ENCODE data around the gene SATB1.

Gene SATB1

GRCh38 chr3:18386274-18386890, 38.8 kb downstream of the SATB1 start:
- TF ChIP-seq JUND (IDR thresholded peaks at IDR 0.05; ENCODE audit: low read depth) = no peak
- no peak for DNase-seq (ENCODE audit: low read depth in 1 of 2, low spot score in 1 of 2)
- in situ Hi-C loops (cut with HindIII; ENCODE audit: low pct_unique_long_range_greater_than_20kb, low sequenced_read_pairs) = no loop called here

- TF ChIP-seq JUND (IDR thresholded peaks at IDR 0.05; ENCODE audit: low read depth) = no peak
- in situ Hi-C loops (cut with HindIII; ENCODE audit: low pct_unique_long_range_greater_than_20kb, low sequenced_read_pairs) = no loop called here
- DNase-seq (ENCODE audit: low read depth in 1 of 2, low spot score in 1 of 2) = no peak
Observed at GRCh38 chr3:18385706-18386105, 39.4 kb downstream of the SATB1 start.

- no peak for TF ChIP-seq JUND (IDR thresholded peaks at IDR 0.05; ENCODE audit: low read depth)
Observed at GRCh38 chr3:18382760-18383369, 42.3 kb downstream of the SATB1 start.

GRCh38 chr3:18379647-18380046, 45.5 kb downstream of the SATB1 start:
- TF ChIP-seq JUND (IDR thresholded peaks at IDR 0.05; ENCODE audit: low read depth) = no peak
- DNase-seq (ENCODE audit: low read depth in 1 of 2, low spot score in 1 of 2) = no peak
- in situ Hi-C loops (cut with HindIII; ENCODE audit: low pct_unique_long_range_greater_than_20kb, low sequenced_read_pairs) = no loop called here

More at GRCh38 chr3:18382760-18383369, 42.3 kb downstream of the SATB1 start:
- no peak for DNase-seq (ENCODE audit: low read depth in 1 of 2, low spot score in 1 of 2)
- in situ Hi-C loops (cut with HindIII; ENCODE audit: low pct_unique_long_range_greater_than_20kb, low sequenced_read_pairs) = no loop called here

- no peak for DNase-seq (ENCODE audit: low read depth in 1 of 2, low spot score in 1 of 2)
- in situ Hi-C loops (cut with HindIII; ENCODE audit: low pct_unique_long_range_greater_than_20kb, low sequenced_read_pairs) = no loop called here
- no peak for TF ChIP-seq JUND (IDR thresholded peaks at IDR 0.05; ENCODE audit: low read depth)
Observed at GRCh38 chr3:18378218-18378617, 46.9 kb downstream of the SATB1 start.

GRCh38 chr3:18376682-18377081, 48.5 kb downstream of the SATB1 start:
- TF ChIP-seq JUND (IDR thresholded peaks at IDR 0.05; ENCODE audit: low read depth) = no peak
- no peak for DNase-seq (ENCODE audit: low read depth in 1 of 2, low spot score in 1 of 2)
- in situ Hi-C loops (cut with HindIII; ENCODE audit: low pct_unique_long_range_greater_than_20kb, low sequenced_read_pairs) = no loop called here

- in situ Hi-C loops (cut with HindIII; ENCODE audit: low pct_unique_long_range_greater_than_20kb, low sequenced_read_pairs) = no loop called here
- no peak for DNase-seq (ENCODE audit: low read depth in 1 of 2, low spot score in 1 of 2)
Observed at GRCh38 chr3:18372786-18373405, 52.2 kb downstream of the SATB1 start.

GRCh38 chr3:18370672-18371071, 54.5 kb downstream of the SATB1 start:
- in situ Hi-C loops (cut with HindIII; ENCODE audit: low pct_unique_long_range_greater_than_20kb, low sequenced_read_pairs) = no loop called here
- TF ChIP-seq JUND (IDR thresholded peaks at IDR 0.05; ENCODE audit: low read depth) = no peak
- DNase-seq (ENCODE audit: low read depth in 1 of 2, low spot score in 1 of 2) = no peak

More at GRCh38 chr3:18372786-18373405, 52.2 kb downstream of the SATB1 start:
- no peak for TF ChIP-seq JUND (IDR thresholded peaks at IDR 0.05; ENCODE audit: low read depth)

- in situ Hi-C loops (cut with HindIII; ENCODE audit: low pct_unique_long_range_greater_than_20kb, low sequenced_read_pairs) = no loop called here
- no peak for TF ChIP-seq JUND (IDR thresholded peaks at IDR 0.05; ENCODE audit: low read depth)
- DNase-seq (ENCODE audit: low read depth in 1 of 2, low spot score in 1 of 2) = no peak
Observed at GRCh38 chr3:18369551-18370185, 55.5 kb downstream of the SATB1 start.

GRCh38 chr3:18366258-18366657, 58.9 kb downstream of the SATB1 start:
- in situ Hi-C loops (cut with HindIII; ENCODE audit: low pct_unique_long_range_greater_than_20kb, low sequenced_read_pairs) = no loop called here
- DNase-seq (ENCODE audit: low read depth in 1 of 2, low spot score in 1 of 2) = no peak
- TF ChIP-seq JUND (IDR thresholded peaks at IDR 0.05; ENCODE audit: low read depth) = no peak

- TF ChIP-seq JUND (IDR thresholded peaks at IDR 0.05; ENCODE audit: low read depth) = no peak
- in situ Hi-C loops (cut with HindIII; ENCODE audit: low pct_unique_long_range_greater_than_20kb, low sequenced_read_pairs) = no loop called here
Observed at GRCh38 chr3:18363338-18363737, 61.8 kb downstream of the SATB1 start.

GRCh38 chr3:18357747-18358146, 67.4 kb downstream of the SATB1 start:
- in situ Hi-C loops (cut with HindIII; ENCODE audit: low pct_unique_long_range_greater_than_20kb, low sequenced_read_pairs) = no loop called here
- DNase-seq (ENCODE audit: low read depth in 1 of 2, low spot score in 1 of 2) = no peak
- TF ChIP-seq JUND (IDR thresholded peaks at IDR 0.05; ENCODE audit: low read depth) = no peak

More at GRCh38 chr3:18363338-18363737, 61.8 kb downstream of the SATB1 start:
- DNase-seq (ENCODE audit: low read depth in 1 of 2, low spot score in 1 of 2) = no peak

GRCh38 chr3:18355832-18356231, 69.3 kb downstream of the SATB1 start:
- TF ChIP-seq JUND (IDR thresholded peaks at IDR 0.05; ENCODE audit: low read depth) = no peak
- in situ Hi-C loops (cut with HindIII; ENCODE audit: low pct_unique_long_range_greater_than_20kb, low sequenced_read_pairs) = no loop called here
- no peak for DNase-seq (ENCODE audit: low read depth in 1 of 2, low spot score in 1 of 2)

Data from T47D (cell line).